Measurements from ENCODE around the gene ACACB.

DNA sequence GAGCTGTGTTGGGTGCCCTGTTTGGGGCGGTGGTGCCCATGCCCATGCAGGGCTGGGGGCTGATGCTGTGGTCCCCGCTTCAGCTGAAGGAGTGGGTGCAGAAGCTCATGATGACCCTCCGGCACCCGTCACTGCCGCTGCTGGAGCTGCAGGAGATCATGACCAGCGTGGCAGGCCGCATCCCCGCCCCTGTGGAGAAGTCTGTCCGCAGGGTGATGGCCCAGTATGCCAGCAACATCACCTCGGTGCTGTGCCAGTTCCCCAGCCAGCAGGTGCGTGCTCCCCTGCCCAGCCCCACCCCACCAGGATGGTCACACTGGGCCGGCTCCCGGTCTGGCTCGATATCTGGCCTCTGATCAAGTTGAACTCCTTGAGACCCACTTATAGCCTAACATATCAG lies 92.7 kb downstream of the ACACB start:
- TF ChIP-seq, protein P1, sequence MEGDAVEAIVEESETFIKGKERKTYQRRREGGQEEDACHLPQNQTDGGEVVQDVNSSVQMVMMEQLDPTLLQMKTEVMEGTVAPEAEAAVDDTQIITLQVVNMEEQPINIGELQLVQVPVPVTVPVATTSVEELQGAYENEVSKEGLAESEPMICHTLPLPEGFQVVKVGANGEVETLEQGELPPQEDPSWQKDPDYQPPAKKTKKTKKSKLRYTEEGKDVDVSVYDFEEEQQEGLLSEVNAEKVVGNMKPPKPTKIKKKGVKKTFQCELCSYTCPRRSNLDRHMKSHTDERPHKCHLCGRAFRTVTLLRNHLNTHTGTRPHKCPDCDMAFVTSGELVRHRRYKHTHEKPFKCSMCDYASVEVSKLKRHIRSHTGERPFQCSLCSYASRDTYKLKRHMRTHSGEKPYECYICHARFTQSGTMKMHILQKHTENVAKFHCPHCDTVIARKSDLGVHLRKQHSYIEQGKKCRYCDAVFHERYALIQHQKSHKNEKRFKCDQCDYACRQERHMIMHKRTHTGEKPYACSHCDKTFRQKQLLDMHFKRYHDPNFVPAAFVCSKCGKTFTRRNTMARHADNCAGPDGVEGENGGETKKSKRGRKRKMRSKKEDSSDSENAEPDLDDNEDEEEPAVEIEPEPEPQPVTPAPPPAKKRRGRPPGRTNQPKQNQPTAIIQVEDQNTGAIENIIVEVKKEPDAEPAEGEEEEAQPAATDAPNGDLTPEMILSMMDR (IDR thresholded peaks at IDR 0.05): no peak
- TF ChIP-seq EP300 (IDR thresholded peaks at IDR 0.05): no peak
- no peak for TF ChIP-seq MYC (IDR thresholded peaks at IDR 0.05; ENCODE audit: borderline replicate concordance, low read length)
- no peak for TF ChIP-seq CBX2 (IDR thresholded peaks at IDR 0.05; ENCODE audit: borderline replicate concordance, low read depth)
- TF ChIP-seq POLR2A (IDR thresholded peaks at IDR 0.05; ENCODE audit: low read length): no peak
- TF ChIP-seq CHD4 (IDR thresholded peaks at IDR 0.05; ENCODE audit: borderline replicate concordance): no peak
